Fibroblast of upper back skin (primary cell): ENCODE data around the gene TMEM243.
A peak's percentile ranks its signal among the peaks of the same experiment; 100 is the strongest.
"Not testable (repeated sequence)": the region's sequence is repeated elsewhere in the genome, so short reads cannot be mapped to it uniquely, and the experiment has no call there.

Experiments
- DNase-seq: peaks from one replicate; pipeline ENCODE4 v3.0.0-alpha.2; 2013

The TMEM243 gene, protein sequence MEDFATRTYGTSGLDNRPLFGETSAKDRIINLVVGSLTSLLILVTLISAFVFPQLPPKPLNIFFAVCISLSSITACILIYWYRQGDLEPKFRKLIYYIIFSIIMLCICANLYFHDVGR

DNA sequence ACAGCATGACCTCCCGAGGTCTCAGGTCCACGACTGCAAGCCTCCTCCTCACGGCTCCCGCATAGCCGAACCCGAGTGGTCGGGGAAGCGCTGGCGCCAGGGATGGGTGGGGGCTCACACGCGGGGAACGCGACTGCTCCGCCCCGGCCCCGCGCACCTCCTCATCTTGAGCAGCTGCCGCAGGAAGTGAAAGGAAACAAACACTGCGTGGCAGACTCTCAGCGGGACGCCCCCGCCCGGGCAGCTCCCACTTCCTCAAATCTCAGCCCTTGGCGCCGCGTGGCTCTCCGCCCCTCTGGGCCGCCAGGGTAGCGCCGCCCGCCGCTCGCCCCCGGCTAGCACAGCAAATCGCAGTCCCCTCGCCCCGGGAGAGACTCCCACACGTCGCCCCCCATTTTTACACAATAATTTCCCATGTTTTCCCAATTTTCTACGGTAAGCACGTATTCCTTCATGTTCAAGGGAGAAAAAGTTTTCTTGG lies at the start of gene TMEM243:
Gene TMEM243 (minus strand): TSS at position 188 of the 481 bp plus-strand sequence. CDS start 229 bp downstream, outside the sequence.
- peak; percentile 70 for DNase-seq

DNA sequence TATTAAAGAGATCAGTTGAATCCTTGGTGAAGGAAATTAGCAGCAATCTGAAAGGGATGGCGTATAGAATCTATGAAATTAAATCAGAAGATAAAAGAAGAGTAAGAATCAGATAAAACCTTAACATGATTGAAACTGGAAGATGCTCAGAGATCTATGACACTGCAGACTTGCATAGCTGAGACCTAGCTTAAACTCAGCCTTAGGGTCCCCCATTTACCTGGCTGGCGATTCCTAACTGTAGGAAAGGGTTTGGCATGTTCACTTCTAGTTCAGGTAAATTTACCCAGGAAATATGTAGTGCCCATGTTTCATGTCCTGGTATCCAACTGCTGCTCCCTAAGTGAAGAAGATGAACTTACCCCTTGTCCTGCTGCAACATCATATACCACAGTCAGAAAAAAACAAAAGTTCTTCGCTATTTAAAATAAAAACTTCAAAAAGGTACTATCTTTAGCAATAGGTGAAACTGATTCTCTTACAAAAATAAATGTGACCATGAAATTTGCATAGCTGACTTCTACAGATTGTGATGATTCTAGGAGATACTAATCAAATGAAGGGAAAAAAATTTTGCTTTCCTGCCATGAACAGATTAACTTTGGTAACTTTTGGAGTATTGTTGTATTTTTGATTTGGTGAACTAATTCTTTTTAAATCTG lies 47.8 kb upstream of the TMEM243 start:
- no peak for DNase-seq

DNA sequence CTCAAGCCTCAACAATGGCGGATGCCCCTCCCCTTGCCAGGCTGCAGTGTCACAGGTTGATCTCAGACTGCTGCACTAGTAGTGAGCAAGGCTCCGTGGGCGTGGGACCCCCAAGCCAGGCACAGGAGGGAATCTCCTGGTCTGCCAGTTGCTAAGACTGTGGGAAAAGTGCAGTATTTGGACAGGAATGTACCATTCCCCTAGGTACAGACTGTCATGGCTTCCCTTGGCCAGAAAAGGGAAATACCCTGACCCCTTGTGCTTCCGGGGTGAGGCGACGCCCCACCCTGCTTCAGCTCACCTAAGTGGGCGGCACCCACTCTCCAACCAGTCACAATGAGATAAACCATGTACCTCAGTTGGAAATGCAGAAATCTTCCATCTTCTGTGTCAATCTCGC lies 44.0 kb upstream of the TMEM243 start:
- DNase-seq, result no peak

DNA sequence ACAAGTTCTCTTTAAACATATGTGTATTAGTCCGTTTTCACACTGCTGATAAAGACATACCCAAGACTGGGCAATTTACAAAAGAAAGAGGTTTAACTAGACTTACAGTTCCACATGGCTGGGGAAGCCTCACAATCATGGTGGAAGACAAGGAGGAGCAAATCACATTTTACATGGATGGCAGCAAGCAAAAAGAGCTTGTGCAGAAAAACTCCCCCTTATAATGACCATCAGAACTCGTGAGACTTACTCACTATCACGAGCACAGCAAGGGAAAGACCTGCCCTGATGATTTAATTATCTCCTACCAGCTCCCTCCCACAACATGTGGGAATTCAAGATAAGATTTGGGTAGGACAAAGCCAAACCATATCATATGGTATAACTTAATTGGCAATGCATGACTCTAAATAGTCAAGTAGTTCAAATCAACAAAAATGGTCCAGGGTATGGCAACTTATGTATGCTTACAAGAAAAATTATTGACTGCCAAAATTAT lies 34.1 kb upstream of the TMEM243 start:
- no peak for DNase-seq

DNA sequence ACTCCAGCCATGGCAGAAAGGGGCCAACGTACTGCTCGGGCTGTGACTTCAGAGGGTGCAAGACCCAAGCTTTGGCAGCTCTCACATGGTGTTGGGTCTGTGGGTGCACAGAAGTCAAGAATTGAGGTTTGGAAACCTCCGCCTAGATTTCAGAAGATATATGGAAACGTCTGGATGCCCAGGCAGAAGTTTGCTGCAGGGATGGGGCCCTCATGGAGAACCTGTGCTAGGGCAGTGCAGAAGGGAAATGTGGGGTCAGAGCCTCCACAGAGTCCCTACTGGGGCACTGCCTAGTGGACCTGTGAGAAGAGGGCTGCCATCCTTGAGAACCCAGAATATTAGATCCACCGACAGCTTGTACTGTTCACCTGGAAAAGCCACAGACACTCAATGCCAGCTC lies 26.1 kb upstream of the TMEM243 start:
- not testable (repeated sequence) for DNase-seq

DNA sequence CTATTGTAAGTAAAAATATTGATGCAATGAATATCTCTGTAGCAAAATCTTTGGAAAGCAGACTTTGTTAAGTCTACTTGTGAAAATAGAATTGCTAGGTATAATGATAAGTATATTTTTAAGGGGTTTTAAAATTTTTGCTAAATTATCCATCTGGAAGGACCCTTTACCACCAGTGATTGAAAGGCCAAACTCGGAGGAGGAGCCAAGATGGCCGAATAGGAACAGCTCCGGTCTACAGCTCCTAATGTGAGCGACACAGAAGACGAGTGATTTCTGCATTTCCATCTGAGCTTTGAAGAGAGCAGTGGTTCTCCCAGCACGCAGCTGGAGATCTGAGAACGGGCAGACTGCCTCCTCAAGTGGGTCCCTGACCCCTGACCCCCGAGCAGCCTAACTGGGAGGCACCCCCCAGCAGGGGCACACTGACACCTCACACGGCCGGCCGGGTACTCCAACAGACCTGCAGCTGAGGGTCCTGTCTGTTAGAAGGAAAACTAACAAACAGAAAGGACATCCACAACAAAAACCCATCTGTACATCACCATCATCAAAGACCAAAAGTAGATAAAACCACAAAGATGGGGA lies 19.0 kb upstream of the TMEM243 start:
- not testable (repeated sequence) for DNase-seq

DNA sequence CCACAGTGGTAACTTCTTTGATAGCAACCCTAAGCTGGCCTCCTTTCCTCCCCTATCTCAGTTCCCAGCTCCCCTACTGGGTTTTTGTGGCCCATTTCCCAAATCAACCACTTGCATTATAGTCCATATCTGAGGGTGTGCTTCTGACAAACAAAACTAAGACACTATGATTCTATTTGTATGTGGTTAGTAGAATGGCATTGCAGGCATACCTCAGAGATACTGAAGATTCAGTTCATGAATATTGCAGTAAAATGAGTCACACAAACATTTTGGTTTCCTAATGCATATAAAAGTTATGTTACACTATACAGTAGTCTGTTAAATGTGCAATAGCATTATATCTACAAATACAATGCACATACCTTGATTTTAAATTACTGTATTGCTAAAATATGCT lies 15.4 kb upstream of the TMEM243 start:
- DNase-seq, result peak; percentile 45

DNA sequence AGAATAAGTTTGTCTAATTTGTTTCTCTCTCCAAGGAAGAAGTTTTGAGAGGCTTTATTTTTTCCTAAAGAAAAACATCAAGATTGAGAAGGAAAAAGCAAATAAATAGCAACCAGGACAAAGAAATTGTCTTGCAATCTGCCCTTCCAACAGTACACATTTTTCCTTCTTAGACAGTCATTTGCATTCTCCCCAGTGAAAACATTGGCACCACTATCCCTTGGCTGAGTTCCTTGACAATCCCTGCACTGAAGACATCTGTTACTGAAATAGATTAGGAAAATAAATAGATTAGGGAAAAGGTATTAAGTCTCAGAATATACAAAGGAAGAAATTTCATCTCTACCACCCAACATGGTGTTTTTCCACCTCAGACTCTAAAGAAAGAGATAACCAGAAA lies 12.2 kb upstream of the TMEM243 start:
- no peak for DNase-seq

DNA sequence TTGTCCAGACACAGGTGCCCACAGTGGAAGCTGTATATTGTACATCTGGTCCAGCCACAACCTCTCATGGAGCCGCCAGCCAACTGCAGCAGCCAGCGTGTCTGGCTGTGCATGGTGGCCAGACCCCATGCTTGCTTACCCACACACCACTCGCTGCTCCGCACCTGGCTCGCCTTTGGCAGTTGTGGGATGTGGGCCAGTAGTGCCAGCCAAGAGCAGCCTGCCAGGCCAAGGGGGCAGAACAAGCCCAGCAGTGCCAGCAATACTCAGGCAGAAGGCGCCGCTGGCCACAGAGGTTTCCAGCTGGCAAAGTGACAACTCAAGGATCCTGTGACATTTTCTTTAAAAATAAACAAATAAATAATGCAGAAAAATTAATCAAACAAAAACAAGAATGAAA lies 11.7 kb upstream of the TMEM243 start:
- no peak for DNase-seq

DNA sequence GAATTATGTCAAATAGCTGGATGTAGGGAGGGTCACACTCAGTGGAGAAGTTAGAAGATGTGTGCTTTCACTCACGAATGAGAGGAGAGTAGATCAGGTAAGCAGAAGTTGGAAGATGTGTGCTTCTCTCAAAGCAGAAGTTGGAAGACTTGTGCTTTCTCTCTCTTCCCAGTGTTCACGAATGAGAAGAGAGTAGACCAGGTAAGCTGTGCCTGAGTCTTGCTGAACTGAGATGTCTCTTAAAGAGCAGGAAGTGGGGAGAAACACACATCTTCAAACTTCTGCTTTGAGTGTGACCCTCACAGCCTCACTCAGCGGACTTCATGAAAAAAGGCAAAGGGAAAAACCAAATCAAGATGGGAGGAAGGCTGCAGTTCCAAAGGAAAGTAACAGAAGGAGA lies 7.0 kb upstream of the TMEM243 start:
- DNase-seq, result no peak

DNA sequence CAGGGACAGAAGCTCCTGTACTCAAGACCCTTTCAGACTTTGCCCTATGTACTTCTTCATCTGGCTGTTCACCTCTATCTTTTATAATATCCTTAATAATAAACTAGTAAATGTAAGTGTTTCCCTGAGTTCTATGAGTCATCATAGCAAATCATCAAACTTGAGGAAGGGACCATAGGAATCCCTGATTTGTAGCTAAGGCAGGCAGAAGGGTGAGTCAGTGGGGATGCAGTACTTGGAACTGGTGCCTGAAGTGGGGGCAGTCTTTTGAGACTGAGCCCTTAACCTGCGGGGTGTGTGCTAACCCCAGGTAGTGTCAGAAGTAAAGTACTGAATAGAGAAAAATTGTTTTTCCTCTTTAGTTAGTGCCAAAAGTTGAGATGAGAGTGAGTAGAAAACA lies 6.2 kb upstream of the TMEM243 start:
- peak; percentile 60 for DNase-seq

DNA sequence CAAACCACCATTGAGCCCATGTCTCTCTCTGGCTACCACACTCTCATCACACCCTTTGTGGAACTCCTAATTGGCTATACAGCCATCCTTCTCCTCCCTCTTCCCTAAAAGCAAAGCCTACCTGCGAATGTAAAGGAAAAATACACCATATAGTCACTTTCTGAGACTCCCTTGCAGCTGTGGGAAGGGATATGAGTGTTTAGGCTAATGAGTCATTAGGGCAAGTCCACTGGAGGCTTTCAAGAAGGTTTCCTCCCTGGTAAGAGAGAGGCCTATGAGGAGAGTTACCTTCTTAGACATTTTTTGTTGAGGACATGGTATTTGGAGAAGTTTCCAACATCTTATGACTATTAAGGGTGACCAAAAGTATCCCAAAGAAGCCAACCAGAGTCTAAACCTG lies 4.1 kb upstream of the TMEM243 start:
- no peak for DNase-seq

DNA sequence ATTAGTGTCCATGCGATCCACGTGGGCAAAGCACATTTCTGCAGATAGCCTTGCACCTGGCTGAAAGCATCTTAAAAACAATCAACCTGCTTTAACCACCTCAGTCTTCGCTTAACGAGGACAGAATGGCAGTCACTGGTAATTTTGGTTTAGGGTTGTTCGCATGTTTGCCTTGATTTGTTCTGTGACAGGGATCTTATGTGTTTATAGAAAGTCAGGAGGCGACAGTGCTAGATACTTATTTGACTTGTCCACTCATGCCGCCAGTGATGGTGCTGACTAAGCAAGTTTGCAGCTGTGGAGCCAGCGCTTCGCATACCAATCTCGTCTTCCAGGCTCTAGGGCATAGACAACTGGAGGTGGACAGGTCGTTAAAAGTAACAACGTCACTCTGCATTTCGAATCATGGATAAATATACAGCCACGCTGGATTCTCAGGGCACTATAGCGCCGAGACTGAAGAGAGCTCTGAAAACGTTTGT lies 1.2 kb upstream of the TMEM243 start:
- DNase-seq, result no peak

DNA sequence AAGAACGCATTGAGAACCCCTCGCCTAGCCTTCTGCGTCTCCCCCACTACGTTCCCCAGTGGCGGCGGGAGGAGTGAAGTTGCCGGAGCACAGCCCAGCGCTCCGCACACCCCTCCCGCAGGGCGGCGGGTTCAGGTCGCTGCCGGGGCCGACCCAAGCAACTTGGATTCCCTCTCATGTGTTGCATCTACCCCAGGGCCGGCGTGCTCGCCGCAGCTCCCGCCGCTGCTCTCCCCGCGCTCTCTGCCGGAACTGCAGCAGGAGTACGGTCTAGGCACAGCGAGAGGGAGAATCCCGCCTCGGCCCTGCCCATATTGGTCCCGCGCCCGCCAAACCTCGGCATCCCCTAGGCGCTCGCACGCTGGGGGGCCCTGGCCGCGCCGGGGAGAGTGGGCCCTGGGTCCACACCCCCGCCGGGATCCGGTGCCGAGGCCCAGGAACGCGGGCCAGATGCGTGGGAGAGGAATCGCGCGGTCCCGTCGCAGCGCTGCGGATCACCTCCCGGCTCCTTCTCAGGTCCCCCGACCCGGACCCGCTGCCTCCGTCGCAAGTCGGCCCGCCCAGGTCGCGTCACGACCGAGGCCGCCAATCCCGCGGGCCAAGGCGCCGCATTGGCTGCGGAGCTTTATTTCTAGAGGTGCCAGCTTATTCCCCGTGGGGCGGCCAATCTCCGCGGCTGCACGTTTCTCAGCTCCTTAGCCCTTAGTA lies 648 bp upstream of the TMEM243 start:
- peak; percentile 71 for DNase-seq

DNA sequence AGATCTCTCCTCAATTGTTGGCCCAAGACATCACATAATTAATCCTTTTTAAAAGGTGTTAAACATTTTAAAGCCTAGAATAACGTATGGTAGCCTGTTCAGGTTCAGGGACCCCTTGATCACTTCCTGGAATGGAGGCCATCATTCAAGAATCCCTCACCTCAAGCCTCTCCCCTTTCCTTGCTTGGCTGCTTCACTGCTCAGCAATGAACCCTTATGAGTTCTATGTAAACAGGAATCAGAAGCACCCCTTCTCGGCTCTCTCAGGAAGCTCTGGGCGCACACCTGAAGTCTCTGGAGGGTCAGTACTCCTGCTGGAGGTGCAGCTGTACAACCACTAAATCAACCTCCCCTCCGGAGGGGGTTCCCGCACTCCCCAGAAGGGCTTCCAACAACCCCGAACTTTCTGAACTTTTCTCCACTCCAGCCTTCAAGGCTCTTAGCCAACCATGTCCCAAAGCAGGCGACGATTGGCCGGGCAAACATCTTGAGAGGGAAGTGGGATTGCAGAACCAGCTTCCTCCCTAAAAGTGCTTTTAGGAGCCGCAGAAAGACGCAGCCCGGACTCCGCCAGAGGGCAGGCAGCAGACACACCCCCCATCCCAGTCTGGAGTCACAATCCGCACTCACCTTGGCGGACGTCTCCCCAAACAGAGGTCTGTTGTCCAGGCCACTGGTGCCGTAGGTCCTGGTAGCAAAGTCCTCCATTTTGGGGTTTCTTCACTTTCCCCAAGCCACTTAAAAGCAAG lies 562 bp downstream of the TMEM243 start:
- peak; percentile 29 for DNase-seq

DNA sequence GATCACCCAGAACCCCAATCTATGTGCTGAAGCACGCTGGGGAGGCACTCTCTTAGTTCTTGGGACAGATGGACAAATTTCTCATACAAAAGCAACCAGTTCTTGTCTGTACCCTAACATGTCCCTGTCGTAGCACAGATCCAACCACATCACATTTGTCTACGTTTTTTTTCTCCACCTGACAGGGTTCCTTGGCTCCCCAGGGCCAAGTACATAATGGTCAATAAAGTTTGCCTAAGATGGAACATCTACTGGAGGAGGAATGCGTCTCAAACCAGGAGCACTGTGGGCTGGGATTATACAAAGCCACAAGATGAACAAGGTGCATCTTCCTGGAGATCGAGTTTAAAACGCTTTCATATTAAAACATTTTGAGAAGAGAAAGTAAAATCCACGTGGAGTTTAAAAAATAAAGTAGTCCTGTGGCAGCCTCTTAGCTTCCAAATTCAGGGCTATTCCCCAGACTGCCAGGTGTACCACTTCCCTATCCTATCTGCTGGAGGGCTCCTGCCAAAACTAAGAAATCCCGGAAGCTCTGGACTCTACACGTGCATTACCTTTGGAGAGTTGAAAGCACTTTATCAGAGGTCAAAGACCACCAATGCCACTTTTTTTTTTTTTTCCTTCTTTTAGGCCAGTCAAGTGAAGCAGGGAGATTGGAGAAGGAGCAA lies 1.4 kb downstream of the TMEM243 start:
- DNase-seq, result no peak

DNA sequence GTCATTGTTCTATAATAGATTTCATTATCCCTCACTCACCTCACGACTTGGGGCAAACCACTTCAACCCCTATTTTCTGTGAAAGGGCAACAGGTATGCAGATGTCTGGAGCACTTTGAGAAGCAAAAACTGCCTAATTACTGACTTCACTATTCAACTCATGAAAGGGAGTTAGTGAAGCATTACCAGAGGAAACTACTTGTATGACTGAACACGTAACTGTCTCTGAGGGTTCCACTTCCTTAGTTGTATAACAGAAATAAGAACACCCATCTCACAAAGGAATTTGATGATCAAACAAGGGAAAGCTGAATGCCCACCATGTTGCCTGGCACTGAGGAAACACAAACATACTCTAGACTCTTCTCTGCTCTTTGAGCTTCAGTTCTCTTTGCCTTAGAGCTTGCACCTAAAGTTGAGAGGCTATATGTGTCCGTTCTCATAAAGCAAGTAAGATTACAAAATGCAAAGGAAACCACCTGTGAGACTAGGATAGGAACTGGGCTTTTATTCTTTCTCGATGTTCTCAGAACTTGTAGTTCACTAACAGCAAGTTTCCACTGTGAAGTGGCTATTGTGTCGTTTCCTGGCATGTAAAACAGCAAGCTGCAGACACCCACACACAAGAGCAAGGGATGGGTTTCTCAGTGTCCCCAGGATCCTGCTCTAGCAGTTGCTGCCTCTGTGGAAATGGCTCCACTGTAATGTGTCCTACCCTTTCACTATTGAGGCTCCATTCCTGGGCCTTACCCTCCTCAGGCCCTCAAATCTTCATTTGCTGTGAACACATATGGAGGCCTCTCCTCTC lies 2.6 kb downstream of the TMEM243 start:
- DNase-seq, result no peak

DNA sequence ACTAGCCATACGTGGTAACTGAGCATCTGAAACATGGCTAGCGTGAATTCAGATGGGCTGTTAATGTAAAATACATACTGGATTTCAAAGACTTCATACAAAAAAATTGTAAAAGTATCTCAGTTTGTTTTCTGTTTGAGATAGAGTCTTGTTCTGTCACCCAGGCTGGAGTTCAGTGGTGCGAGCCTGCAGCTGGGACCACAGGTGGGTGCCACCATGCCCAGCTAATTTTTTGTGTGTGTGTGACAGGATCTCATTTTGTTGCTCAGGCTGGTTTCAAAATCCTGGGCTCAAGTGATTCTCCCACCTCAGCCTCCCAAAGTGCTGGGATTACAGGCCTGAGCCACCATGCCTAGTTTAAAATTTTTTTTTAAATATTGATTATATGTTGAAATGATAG lies 4.5 kb downstream of the TMEM243 start:
- DNase-seq, result no peak

DNA sequence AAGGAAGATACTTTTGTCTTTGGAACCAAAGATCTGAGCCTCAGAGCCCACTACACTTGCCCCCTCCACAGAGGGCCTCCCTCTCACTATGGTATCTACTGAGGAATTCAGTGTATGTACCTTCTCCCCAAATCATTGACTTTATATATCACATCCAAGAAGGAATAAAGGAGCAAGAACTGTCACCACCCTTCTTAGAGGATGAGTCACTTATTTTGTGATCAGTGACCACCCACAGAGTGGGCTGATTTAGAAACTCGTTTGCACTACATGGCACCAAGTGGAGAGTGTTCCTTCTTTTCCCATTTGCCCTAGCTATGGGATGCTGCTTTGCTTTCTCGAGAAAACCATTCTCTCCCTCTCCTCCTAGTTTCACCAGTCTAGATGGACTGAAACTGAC lies 5.7 kb downstream of the TMEM243 start:
- DNase-seq, result peak; percentile 66

DNA sequence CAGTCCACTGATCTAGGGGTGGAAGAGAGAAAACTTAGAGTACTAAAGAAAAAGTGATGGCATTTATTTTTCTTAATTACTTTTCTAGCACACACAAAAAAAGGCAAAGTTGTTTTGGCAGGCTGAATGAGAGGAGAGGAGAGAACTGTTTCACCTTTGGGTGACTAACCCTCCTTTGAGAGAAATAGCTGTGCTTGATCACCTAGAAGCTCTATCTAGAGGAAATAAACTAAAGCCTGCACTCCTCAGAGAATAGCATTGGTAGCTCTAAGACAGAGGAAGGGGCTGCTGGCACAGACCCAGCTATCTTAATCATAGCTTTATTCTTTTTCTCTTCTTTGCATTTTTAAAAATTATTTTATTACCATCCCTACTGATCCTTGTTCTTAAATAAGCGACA lies 6.3 kb downstream of the TMEM243 start:
- DNase-seq, result no peak

DNA sequence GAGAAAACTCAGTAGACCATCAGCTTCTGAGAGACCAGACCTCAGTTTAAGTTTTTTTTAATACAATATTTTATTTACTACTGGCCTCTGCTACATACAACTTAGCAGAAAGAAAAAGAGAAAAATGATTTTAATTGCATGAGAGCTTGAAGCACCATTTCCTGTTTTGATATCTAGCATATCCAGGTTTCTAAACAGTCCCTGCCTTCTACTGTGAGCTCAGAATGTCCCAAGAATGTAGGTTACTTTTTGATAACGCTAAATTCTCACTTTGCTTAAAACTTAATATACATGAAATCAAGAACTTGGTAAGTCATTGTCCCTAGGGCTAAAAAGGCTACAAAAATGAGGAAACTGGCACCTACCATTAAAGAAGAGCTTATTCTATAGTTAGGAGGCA lies 7.0 kb downstream of the TMEM243 start:
- DNase-seq, result no peak
